HUES64 (cell line): Measurements from ENCODE around the gene ERC2.

Source experiments
- H3K27ac ChIP-seq: 2 replicates; pipeline ENCODE4 v1.7.0; 2013; ENCODE audit warnings: low read depth, low read length, inconsistent platforms
- H3K27me3 ChIP-seq: 2 replicates; pipeline ENCODE4 v1.6.1; 2013; ENCODE audit warnings: mild to moderate bottlenecking, low read length; ENCODE audit not compliant: insufficient read depth
- H3K36me3 ChIP-seq: 2 replicates; pipeline ENCODE4 v1.6.1; 2013; ENCODE audit warnings: mild to moderate bottlenecking, low read length; ENCODE audit not compliant: insufficient read depth
- H3K4me1 ChIP-seq: 2 replicates; pipeline ENCODE4 v1.6.1; 2013; ENCODE audit warnings: mild to moderate bottlenecking, low read length, moderate library complexity; ENCODE audit not compliant: insufficient read depth
- H3K4me3 ChIP-seq: 2 replicates; pipeline ENCODE4 v1.5.1; 2013; ENCODE audit warnings: mild to moderate bottlenecking, low read length, moderate library complexity
- H3K9ac ChIP-seq: 2 replicates; pipeline ENCODE4 v1.6.1; 2013; ENCODE audit warnings: mild to moderate bottlenecking, low read depth, low read length
- H3K9me3 ChIP-seq: 2 replicates; pipeline ENCODE4 v1.6.1; 2013; ENCODE audit warnings: low read depth, low read length; ENCODE audit not compliant: insufficient read depth
- WGBS: fragments of 150-250, 120-280 bp; methylation state at CpG from one replicate; pipeline ENCODE4 v1.1.7; 2013; ENCODE audit warnings: missing lambda C conversion rate; 5-methylcytosine and 5-hydroxymethylcytosine counted together

Gene ERC2

DNA sequence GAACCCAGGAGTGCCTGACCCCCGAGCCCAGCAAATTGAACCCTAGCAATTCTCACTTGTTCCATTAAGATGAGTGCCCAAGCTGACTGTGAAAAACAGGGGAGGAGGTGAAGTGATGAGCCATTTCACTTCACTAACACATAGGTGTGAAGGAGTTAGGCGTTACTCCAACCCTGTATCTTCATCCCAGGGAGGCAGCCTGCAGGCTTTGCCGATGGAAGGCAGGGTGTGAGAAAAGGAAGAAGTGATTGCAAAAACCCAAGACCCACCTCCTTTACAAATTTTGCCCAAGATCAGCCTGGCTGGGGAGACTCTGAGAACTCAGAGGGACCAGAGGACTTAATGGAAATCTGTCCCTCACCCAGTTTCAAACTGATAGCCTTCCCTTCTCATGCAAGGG lies 851.5 kb downstream of the ERC2 start:
- no peaks in the 10 kb centered on the region for H3K9me3 ChIP-seq
- WGBS: 82% methylated on average over 1 of the region's 3 CpGs
- peaks cover 53% of the 10 kb centered on the region for H3K4me1 ChIP-seq
- no peaks in the 10 kb centered on the region for H3K27me3 ChIP-seq
- H3K4me3 ChIP-seq: no peak overlapping the region
- H3K27ac ChIP-seq: no peak overlapping the region
- no peak overlapping the region for H3K9ac ChIP-seq
- H3K36me3 ChIP-seq: no peaks in the 10 kb centered on the region

DNA sequence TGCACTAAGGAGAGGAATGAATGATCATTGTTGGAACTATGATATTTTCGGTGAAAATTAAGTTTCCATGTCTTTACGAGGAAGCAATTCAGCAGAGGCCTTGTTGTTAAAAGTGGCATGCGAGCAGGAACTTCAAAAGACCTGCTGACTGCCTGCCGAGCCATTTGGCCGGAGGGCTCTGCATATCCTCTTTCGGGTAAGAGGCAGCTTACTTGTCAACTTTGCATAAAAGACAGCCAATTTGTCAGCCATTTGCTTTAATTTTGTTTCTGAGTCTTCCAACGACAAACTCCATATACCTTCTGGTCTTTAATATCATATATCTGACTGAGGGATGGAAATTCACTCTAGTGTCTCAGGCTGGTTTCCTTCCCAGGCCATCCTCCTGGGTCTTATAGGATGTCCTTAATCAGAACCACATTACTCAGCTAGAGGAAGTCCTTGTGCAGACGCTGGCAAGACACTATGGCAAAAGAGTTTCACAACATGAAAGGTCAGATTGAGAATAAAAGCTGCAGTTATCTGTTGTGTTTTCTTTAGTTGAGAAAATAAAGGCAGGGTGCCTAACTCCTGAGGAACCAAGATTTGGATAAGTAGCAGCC lies 852.5 kb downstream of the ERC2 start:
- peaks cover 51% of the 10 kb centered on the region for H3K4me1 ChIP-seq
- no peaks in the 10 kb centered on the region for H3K9me3 ChIP-seq
- no peaks in the 10 kb centered on the region for H3K36me3 ChIP-seq
- H3K4me3 ChIP-seq: peak overlapping the region; percentile 8; the same call in 1 of the 2 replicates
- H3K27me3 ChIP-seq: no peaks in the 10 kb centered on the region
- 0 out of 2 replicates have a peak overlapping the region, but pooled peaks have one; percentile 3 for H3K9ac ChIP-seq
- H3K27ac ChIP-seq: peak overlapping the region; percentile 80
- 5% methylated on average over 8 of the region's 8 CpGs for WGBS

DNA sequence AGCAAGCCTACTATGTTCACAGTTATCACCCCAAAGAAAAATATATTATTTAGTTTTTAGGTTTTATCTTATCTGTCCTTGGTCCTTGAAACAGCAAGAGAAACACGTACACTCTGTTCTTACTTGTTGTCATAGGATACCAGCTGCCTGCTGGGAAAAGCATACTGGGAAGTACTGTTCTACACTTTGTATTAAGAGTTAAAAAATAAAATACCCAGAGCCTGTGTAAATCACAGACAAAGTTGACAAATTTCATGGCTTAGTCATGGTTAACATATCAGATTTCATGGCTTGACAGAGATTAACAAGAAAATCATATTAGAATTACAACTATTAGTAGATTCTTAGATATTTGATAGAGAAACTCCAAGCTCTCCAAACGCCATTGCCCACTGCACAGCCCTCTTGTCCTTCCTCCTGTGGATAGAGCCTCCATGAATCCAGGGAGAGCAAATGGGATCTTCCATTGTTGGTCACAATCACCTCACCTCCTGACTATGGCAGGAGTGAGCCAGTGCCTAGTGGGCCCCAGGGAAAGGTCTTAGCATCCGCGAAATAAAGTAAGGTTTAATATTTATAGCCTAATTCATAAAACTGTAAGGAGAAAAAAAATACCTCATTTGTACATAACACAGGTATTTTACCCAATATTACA lies 853.1 kb downstream of the ERC2 start:
- WGBS: 36% methylated on average over 1 of the region's 4 CpGs
- peak overlapping the region; percentile 80 for H3K27ac ChIP-seq

DNA sequence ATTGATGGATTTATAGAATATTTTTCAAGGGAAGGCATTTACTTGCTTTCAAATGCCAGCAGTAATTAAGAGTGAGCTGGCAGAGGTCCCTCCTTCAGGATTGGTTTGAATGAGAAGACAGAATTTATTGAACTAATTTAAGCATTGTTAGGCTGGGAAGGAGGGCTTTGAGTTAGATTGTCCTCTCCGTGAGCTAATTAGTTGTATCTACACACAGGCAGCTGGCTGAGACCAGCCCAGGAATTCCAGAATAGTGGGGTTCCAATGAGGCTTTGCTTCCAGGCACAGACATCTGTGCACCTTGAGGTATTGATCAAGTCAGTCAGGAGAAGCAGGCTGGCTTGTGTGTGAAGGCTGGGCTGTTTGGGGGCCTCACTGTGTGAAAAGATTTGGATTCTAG lies 857.1 kb downstream of the ERC2 start:
- H3K4me3 ChIP-seq: no peak overlapping the region
- H3K27ac ChIP-seq: no peak overlapping the region
- H3K9me3 ChIP-seq: no peaks in the 10 kb centered on the region
- H3K4me1 ChIP-seq: peaks cover 32% of the 10 kb centered on the region
- 75% methylated on average over 1 of the region's 1 CpG for WGBS
- H3K9ac ChIP-seq: no peak overlapping the region
- H3K27me3 ChIP-seq: no peaks in the 10 kb centered on the region
- no peaks in the 10 kb centered on the region for H3K36me3 ChIP-seq

More for the DNA sequence above, 853.1 kb downstream of the ERC2 start:
- Histone ChIP-seq H3K9ac (no peak overlapping the region), H3K9me3 (no peaks in the 10 kb centered on the region), H3K4me1 (peaks cover 44% of the 10 kb centered on the region), H3K27me3 (no peaks in the 10 kb centered on the region), H3K36me3 (no peaks in the 10 kb centered on the region), H3K4me3 (0 out of 2 replicates have a peak overlapping the region, but pooled peaks have one; percentile 8)

DNA sequence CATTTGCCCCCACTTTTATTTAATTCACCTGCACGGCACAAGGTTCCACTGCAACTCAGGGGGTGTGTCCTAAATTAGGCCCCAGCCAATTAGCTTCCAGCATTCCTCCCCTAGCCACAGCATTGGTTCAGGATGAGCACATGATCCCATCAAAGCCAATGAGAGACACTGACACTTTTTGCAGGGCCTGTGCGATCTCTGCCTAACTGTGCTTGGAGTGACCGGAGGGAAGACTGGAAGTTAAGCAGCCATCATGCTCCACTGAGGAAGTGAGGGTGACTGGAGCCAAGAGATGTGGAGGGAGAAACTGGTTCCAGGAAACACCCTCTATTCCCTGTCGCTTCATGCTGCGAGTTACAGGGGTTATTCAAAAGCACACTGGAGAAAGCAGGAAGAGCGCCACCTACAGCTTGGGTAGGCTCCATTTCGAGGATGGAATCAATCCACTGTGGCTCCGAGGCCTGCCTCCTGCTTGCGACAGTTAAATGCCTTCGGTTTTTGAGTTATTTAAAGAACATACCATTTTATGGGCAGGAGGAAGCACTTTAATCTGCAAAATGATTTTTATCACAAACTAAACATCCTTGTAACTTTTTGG lies 858.9 kb downstream of the ERC2 start:
- no peak overlapping the region for H3K4me3 ChIP-seq
- WGBS: 92% methylated on average over 10 of the region's 10 CpGs
- no peaks in the 10 kb centered on the region for H3K27me3 ChIP-seq
- H3K9me3 ChIP-seq: no peaks in the 10 kb centered on the region
- H3K9ac ChIP-seq: no peak overlapping the region
- H3K4me1 ChIP-seq: peaks cover 19% of the 10 kb centered on the region
- no peaks in the 10 kb centered on the region for H3K36me3 ChIP-seq
- no peak overlapping the region for H3K27ac ChIP-seq

DNA sequence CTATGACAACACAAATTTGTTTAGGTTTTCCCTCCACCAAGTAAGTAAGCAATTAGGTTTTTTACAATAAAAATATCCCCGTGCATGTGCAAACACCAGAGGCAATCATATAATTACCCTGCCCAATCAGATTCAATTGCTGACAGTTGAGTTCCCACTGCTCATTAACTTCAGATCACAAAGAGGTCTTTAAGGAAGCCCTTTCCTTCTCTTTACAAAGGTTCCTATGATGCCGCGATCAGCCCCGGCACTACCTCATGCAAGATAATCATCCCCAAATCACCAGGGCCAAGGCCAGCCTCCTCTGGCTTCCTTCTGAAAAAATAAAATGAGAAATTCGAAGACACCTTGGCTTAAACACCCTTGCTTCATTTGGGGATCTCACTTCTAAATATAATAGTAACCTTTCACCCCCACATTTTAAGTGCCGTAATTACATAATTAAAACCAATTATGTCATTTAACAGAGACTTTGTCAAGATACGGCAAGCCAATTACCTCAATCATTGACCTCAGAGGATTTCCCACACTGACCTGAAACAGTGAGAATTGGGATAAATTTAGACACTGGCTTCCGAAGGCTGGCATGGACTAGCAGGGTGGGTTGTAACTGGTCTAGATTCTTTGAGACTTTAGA lies 859.8 kb downstream of the ERC2 start:
- H3K9ac ChIP-seq: no peak overlapping the region
- H3K4me1 ChIP-seq: peaks cover 17% of the 10 kb centered on the region
- H3K9me3 ChIP-seq: no peaks in the 10 kb centered on the region
- no peak overlapping the region for H3K27ac ChIP-seq
- no peak overlapping the region for H3K4me3 ChIP-seq
- H3K27me3 ChIP-seq: no peaks in the 10 kb centered on the region
- H3K36me3 ChIP-seq: no peaks in the 10 kb centered on the region
- WGBS: 93% methylated on average over 8 of the region's 8 CpGs

DNA sequence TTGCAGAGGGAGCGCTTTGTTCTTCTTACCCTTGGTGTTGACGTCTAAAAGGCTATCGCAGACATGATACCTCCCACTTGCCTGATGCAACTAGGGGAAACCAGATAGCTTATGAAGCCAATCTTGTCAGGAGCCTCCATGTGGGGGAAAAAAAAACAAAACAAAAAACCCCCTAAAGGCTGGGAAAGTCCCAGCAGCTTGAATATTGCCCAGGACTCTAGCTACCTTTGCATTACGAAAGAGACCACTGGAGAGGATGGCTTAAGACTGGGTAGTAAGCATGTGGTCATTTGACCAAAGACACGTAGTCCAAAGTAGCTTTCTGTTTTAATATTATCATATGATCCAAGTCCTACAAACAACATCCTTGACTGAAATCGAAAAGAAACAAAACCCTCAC lies 860.4 kb downstream of the ERC2 start:
- H3K27ac ChIP-seq: no peak overlapping the region
- WGBS: 90% methylated on average over 6 of the region's 6 CpGs
- H3K9me3 ChIP-seq: no peaks in the 10 kb centered on the region
- H3K4me3 ChIP-seq: no peak overlapping the region
- H3K36me3 ChIP-seq: no peaks in the 10 kb centered on the region
- peaks cover 17% of the 10 kb centered on the region for H3K4me1 ChIP-seq
- H3K27me3 ChIP-seq: no peaks in the 10 kb centered on the region
- no peak overlapping the region for H3K9ac ChIP-seq

DNA sequence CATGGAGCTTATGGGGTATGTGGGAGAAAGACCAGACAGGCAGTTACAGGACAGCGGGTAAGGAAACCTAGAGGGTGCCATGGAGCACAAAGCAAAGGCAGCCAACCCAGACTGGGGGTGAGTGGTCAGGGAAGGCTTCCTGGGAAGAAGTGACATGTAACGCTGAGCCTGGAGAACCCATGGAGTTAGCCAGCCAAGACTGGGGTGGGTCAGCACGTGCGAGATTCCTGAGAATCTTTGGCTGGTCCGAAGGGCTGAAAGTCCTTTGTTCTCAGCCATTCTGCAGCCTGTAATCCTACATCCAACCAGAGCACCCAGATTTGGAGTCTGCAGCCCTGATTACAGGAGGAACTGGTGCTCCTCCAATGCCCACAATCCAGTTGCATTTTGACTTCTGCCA lies 861.1 kb downstream of the ERC2 start:
- Histone ChIP-seq H3K4me1 (peaks cover 17% of the 10 kb centered on the region), H3K9ac (no peak overlapping the region), H3K4me3 (no peak overlapping the region), H3K27me3 (no peaks in the 10 kb centered on the region), H3K9me3 (no peaks in the 10 kb centered on the region), H3K36me3 (no peaks in the 10 kb centered on the region), H3K27ac (no peak overlapping the region)
- 54% methylated on average over 5 of the region's 5 CpGs for WGBS

DNA sequence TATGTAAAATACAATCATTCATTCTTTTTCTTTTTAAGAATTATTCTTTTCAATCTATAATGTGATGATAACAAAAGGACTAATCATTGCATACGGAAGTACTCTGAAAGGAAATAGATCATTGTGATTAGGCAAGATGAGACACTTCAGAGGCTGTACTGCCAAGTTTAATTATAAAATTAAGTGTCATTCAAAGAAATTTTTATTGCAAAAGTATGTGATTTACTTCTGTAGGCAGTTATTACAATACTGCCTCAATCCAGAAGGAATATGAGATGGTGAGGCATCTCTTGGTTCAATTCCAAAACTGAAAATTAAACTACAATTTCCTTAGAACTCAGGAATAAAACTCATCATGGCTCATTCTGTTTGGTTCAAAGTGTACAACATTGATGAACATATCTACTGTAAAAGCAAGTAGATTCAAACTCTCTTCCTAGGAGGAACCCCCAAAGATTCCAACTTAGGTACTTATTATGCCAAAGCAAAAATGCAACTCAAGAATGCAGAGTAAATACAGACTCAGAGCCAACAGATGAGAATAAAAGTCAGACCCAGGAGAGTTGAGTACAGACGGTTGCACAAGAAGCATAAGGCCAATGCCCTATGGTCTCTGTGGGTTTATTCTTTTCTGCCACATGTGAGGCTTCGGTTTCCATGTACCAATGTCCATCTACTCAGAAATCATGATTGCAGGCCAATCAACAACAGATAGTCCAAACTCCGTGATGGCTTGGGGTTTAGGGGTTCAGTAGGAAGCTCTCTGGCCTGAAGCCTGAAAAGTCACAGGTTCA lies 862.6 kb downstream of the ERC2 start:
- peaks cover 17% of the 10 kb centered on the region for H3K4me1 ChIP-seq
- WGBS: 96% methylated on average over 4 of the region's 4 CpGs
- H3K4me3 ChIP-seq: no peak overlapping the region
- H3K36me3 ChIP-seq: no peaks in the 10 kb centered on the region
- no peaks in the 10 kb centered on the region for H3K9me3 ChIP-seq
- H3K27me3 ChIP-seq: no peaks in the 10 kb centered on the region
- H3K9ac ChIP-seq: no peak overlapping the region
- no peak overlapping the region for H3K27ac ChIP-seq

DNA sequence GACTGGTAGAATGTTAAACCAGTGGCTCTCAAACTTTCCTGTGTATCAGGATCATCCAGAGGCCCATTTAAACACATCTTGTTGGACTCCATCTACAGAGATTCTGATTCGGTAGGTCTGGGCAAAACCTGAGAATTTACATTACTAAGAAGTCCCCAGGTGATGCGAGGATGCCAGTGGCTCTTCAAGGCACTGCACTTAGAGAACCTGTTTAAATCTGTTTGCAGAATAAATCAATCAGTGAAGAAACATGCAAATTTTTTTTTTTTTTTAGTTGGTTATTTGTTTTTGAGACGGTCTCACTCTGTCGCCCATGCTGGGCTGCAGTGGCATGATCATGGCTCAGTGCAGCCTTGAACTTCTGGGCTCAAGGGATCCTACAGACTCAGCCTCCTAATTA lies 863.4 kb downstream of the ERC2 start:
- Histone ChIP-seq H3K4me3 (no peak overlapping the region), H3K36me3 (no peaks in the 10 kb centered on the region), H3K9me3 (no peaks in the 10 kb centered on the region), H3K4me1 (peaks cover 17% of the 10 kb centered on the region), H3K27ac (no peak overlapping the region), H3K27me3 (no peaks in the 10 kb centered on the region), H3K9ac (no peak overlapping the region)
- 82% methylated on average over 4 of the region's 4 CpGs for WGBS

DNA sequence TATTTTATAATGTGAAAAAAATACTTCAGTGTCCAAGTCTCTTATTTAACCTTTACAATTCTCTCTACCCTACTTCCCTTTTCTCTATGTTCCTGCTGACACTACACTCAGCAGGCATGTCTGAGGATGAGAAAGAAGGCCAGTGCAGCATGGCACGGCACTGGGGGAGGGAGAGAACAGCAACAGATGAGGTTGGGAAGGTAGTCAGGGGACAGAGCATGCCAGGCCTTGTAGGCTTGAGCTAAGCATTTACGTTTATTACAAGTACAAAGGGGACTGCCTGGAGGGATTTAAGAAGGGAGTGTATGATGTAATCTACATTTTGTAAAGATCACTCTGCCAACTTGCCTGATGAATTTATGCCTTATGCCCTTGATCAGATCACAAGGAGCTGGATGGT lies 863.9 kb downstream of the ERC2 start:
- Histone ChIP-seq H3K27ac (no peak overlapping the region), H3K9me3 (no peaks in the 10 kb centered on the region), H3K4me1 (peaks cover 17% of the 10 kb centered on the region), H3K4me3 (no peak overlapping the region), H3K36me3 (no peaks in the 10 kb centered on the region), H3K27me3 (no peaks in the 10 kb centered on the region), H3K9ac (no peak overlapping the region)
- WGBS: 75% methylated on average over 2 of the region's 2 CpGs
